OCI-LY7 (cell line): Measurements from ENCODE around the gene TNFAIP8L3. TPM values are rescaled to one million over a fixed set of nuclear protein-coding genes. Genes with fewer than 3 reads are reported as not detected.

Experiments
- BruUV-seq: library from RNA; stranded (reverse); fragments of 400-500 nt; replicated peaks from 2 replicates; lab custom pipeline; 2021; lab: Mats Ljungman, UMichigan
- CTCF ChIA-PET: fragments of 300-600 bp; sonication (Branson Sonifier 250); formaldehyde crosslinking; loops from one replicate; lab custom pipeline; 2022; ENCODE audit warnings: antibody characterized with exemption; ENCODE audit not compliant: unreplicated experiment; lab: Charles Lee
- POLR2A ChIA-PET: fragments of 300-600 bp; sonication (Branson Sonifier 250); formaldehyde crosslinking; loops from one replicate; lab custom pipeline; 2022; ENCODE audit warnings: antibody characterized with exemption; lab: Charles Lee
- DNase-seq: peaks from one replicate; pipeline ENCODE4 v3.0.0-alpha.2; 2015; ENCODE audit warnings: low spot score
- H2AFZ ChIP-seq: fragments of 200-600 bp; sonication (generic), shearing (Covaris generic); 2 replicates; pipeline ENCODE4 v1.6.1; 2014; ENCODE audit warnings: mild to moderate bottlenecking, antibody characterized with exemption, low read length, moderate library complexity
- H3K27ac ChIP-seq: fragments of 200-600 bp; sonication (generic); 2 replicates; pipeline ENCODE4 v1.5.1; 2014; ENCODE audit warnings: mixed run types, low read depth, mild to moderate bottlenecking, moderate library complexity, low read length, inconsistent platforms; ENCODE audit not compliant: poor library complexity, severe bottlenecking
- H3K36me3 ChIP-seq: fragments of 200-600 bp; sonication (generic); 2 replicates; pipeline ENCODE4 v1.6.1; 2014; ENCODE audit warnings: mild to moderate bottlenecking, antibody characterized with exemption, low read length, moderate library complexity, mixed read lengths; ENCODE audit not compliant: insufficient read depth
- H3K4me1 ChIP-seq: fragments of 200-600 bp; sonication (generic); 2 replicates; pipeline ENCODE4 v1.5.1; 2014; ENCODE audit warnings: mild to moderate bottlenecking, low read length; ENCODE audit not compliant: insufficient read depth, poor library complexity, severe bottlenecking
- H3K4me2 ChIP-seq: fragments of 200-600 bp; sonication (generic); 2 replicates; pipeline ENCODE4 v1.6.1; 2014; ENCODE audit warnings: mild to moderate bottlenecking, low read length
- H3K4me3 ChIP-seq: fragments of 200-600 bp; sonication (generic); 2 replicates; pipeline ENCODE4 v1.5.1; 2014; ENCODE audit warnings: mild to moderate bottlenecking, low read depth, low read length; ENCODE audit not compliant: poor library complexity, severe bottlenecking
- H3K79me2 ChIP-seq: fragments of 200-600 bp; sonication (generic); 2 replicates; pipeline ENCODE4 v1.6.1; 2016; ENCODE audit warnings: low read depth, mild to moderate bottlenecking, low read length, moderate library complexity, mixed read lengths; ENCODE audit not compliant: insufficient read depth
- H3K9me2 ChIP-seq: fragments of 200-600 bp; sonication (generic); 2 replicates; pipeline ENCODE4 v1.6.1; 2016; ENCODE audit warnings: mild to moderate bottlenecking, low read length, mixed read lengths; ENCODE audit not compliant: insufficient read depth
- H3K9me3 ChIP-seq: fragments of 200-600 bp; sonication (generic); 2 replicates; pipeline ENCODE4 v1.6.1; 2014; ENCODE audit warnings: mild to moderate bottlenecking, mixed run types, low read length, mixed read lengths
- H4K20me1 ChIP-seq: fragments of 200-600 bp; sonication (generic); 2 replicates; pipeline ENCODE4 v1.6.1; 2014; ENCODE audit warnings: mild to moderate bottlenecking, antibody characterized with exemption, low read length, moderate library complexity, mixed read lengths; ENCODE audit not compliant: insufficient read depth
- EZH2phosphoT487 ChIP-seq: fragments of 200-600 bp; sonication (generic); IDR thresholded peaks from 2 replicates; pipeline ENCODE4 v1.6.1; 2018; ENCODE audit warnings: low read depth, borderline replicate concordance, mild to moderate bottlenecking, mixed run types, antibody characterized with exemption, low read length, moderate library complexity, mixed read lengths
- intact Hi-C: fragments of 100-400 bp; cut with micrococcal nuclease; formaldehyde crosslinking; loops from one replicate; pipeline ENCODE4 v1.10.0; 2022; ENCODE audit not compliant: unreplicated experiment
- total RNA-seq, 2 experiments: library from RNA; depleted of rRNA in 1 of 2; stranded (reverse); fragments of >200 nt in 1 of 2; shearing (Covaris generic) in 1 of 2; gene quantifications; 2 replicates each; pipeline ENCODE4 v1.2.3, GENCODE V29; 2014 to 2022
- TF ChIP-seq, protein P1 (sequence below): fragments of 200-600 bp; sonication (generic); conservative IDR thresholded peaks from 2 replicates; pipeline ENCODE4 v1.5.1; 2014; ENCODE audit warnings: mild to moderate bottlenecking, antibody characterized with exemption, low read length, moderate library complexity, mixed read lengths

The TNFAIP8L3 gene
- total RNA-seq, 2 experiments from 2014 or later, result not detected

DNA sequence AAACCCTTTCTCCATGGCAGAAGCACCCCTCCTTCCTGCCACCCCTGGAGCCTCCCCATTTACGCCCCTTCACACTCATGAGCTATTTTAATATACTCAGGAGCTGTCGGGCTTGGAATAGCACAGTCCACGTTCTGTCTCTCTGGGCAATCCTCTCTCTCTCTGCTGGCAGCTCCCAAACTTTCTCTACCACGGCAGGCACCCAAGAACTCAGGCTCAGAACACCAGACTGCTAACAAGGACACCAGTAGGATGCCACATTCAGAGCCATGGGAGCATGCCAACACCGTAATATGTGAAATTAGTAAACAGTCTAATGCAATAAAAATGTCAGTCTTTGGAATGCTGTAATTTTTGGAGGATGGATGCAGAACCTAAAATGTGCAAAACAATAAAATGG lies 19.3 kb downstream of the TNFAIP8L3 start:
- TF ChIP-seq, protein P1, sequence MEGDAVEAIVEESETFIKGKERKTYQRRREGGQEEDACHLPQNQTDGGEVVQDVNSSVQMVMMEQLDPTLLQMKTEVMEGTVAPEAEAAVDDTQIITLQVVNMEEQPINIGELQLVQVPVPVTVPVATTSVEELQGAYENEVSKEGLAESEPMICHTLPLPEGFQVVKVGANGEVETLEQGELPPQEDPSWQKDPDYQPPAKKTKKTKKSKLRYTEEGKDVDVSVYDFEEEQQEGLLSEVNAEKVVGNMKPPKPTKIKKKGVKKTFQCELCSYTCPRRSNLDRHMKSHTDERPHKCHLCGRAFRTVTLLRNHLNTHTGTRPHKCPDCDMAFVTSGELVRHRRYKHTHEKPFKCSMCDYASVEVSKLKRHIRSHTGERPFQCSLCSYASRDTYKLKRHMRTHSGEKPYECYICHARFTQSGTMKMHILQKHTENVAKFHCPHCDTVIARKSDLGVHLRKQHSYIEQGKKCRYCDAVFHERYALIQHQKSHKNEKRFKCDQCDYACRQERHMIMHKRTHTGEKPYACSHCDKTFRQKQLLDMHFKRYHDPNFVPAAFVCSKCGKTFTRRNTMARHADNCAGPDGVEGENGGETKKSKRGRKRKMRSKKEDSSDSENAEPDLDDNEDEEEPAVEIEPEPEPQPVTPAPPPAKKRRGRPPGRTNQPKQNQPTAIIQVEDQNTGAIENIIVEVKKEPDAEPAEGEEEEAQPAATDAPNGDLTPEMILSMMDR, result no peak
- TF ChIP-seq EZH2phosphoT487, result no peak
- H3K4me3 ChIP-seq, result no peak overlapping the region
- H2AFZ ChIP-seq, result no peak overlapping the region
- ChIA-PET POLR2A (interaction anchor here (0.5 kb wide), 1 partner anchor 74 kb away, joined by 3 read pairs; no protein-coding TSS in a partner anchor), CTCF (no interaction called here)
- H3K4me2 ChIP-seq, result no peak overlapping the region
- H3K36me3 ChIP-seq, result no peaks in the 10 kb centered on the region
- H3K79me2 ChIP-seq, result no peaks in the 10 kb centered on the region
- no peak for DNase-seq
- no peaks in the 10 kb centered on the region for H3K9me3 ChIP-seq
- BruUV-seq, result no TSS peak
- intact Hi-C loops, result no loop called here
- H3K9me2 ChIP-seq, result no peaks in the 10 kb centered on the region
- H3K4me1 ChIP-seq, result peaks cover 18% of the 10 kb centered on the region
- no peaks in the 10 kb centered on the region for H4K20me1 ChIP-seq
- H3K27ac ChIP-seq, result no peak overlapping the region

DNA sequence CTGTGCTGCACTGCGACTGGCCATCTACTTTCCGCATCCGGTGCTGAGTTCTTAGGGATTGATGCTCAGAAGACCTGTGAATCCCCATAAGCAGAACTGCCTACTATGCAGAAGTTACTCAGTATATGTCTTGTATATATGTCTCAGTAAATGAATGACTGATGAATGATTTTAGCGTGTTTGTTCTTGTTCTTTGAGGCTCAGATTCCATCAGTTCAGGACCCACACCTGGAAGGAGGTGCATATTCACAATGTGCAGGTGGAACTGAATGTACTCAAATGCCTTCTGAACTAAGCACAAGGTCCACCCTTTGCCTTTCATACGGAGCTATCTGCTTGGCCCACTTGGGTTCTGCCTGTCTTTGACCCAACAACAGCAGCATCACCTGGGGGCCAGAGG lies 19.8 kb downstream of the TNFAIP8L3 start:
- H2AFZ ChIP-seq, result no peak overlapping the region
- H3K36me3 ChIP-seq, result no peaks in the 10 kb centered on the region
- H3K4me3 ChIP-seq, result no peak overlapping the region
- BruUV-seq, result no TSS peak
- intact Hi-C loops, result no loop called here
- DNase-seq, result no peak
- H3K4me1 ChIP-seq, result peaks cover 13% of the 10 kb centered on the region
- no peaks in the 10 kb centered on the region for H4K20me1 ChIP-seq
- H3K27ac ChIP-seq, result no peak overlapping the region
- TF ChIP-seq, protein P1, result no peak
- no peak for TF ChIP-seq EZH2phosphoT487
- POLR2A ChIA-PET, result no interaction called here
- no peaks in the 10 kb centered on the region for H3K79me2 ChIP-seq
- H3K9me3 ChIP-seq, result no peaks in the 10 kb centered on the region
- no peak overlapping the region for H3K4me2 ChIP-seq
- CTCF ChIA-PET, result no interaction called here
- H3K9me2 ChIP-seq, result no peaks in the 10 kb centered on the region

DNA sequence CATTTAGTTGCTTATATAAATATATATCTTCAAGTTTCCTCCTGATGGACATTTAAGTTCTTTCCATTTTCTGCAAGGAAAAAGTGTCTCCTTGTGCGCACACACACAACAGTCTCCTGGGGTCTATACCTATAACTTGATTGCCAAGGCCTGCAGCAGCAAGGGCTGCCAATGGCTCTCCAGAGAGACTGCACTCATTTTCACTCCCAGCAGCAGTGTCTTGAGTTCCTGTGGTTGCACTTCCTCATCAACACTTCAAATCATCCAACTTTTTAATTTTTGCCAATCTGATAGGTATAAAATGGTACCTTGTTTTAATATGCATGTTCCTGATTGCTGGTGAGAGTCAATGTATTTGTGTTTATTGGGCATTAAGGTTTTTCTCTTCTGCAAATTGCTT lies 23.1 kb downstream of the TNFAIP8L3 start:
- Histone ChIP-seq H4K20me1 (no peaks in the 10 kb centered on the region), H3K9me2 (no peaks in the 10 kb centered on the region), H2AFZ (no peak overlapping the region), H3K4me3 (no peak overlapping the region), H3K4me2 (no peak overlapping the region), H3K27ac (no peak overlapping the region), H3K36me3 (no peaks in the 10 kb centered on the region), H3K79me2 (no peaks in the 10 kb centered on the region), H3K4me1 (no peaks in the 10 kb centered on the region), H3K9me3 (no peaks in the 10 kb centered on the region)
- TF ChIP-seq, protein P1, result no peak
- no peak for TF ChIP-seq EZH2phosphoT487
- intact Hi-C loops, result no loop called here
- POLR2A ChIA-PET, result no interaction called here
- BruUV-seq, result no TSS peak
- CTCF ChIA-PET, result no interaction called here
- no peak for DNase-seq
